HG03521 (cell line): Measurements from ENCODE around the gene ARHGAP23.
"Not testable (repeated sequence)": the region's sequence is repeated elsewhere in the genome, so short reads cannot be mapped to it uniquely, and the experiment has no call there.

Experiments used
- ATAC-seq: cut with Tn5 transposase; IDR thresholded peaks from one replicate; pipeline ENCODE4 v1.9.1; 2021; ENCODE audit warnings: mild to moderate bottlenecking, moderate library complexity; ENCODE audit not compliant: unreplicated experiment

ARHGAP23 gene

DNA sequence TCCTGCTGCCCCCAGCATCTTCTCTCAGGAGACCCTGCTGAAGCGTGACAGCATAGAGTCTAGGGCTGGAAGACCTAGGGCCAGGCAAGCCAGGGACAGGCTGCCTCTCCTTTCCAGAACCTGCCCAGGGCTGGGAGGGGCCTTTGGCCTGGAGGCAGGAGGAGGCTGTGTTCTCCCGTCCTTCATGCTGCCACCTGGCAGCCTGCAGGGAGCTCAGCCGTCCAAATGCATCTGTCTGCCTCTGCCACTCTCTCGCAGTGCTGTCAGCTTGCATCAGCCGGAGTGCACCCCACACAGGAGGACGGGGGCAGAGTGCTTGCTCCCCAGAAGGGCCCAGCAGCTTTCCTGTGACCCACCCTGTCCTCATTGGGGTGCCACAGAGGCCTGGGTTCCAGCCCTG is 31.3 kb downstream of the ARHGAP23 start:
- ATAC-seq = no peak

DNA sequence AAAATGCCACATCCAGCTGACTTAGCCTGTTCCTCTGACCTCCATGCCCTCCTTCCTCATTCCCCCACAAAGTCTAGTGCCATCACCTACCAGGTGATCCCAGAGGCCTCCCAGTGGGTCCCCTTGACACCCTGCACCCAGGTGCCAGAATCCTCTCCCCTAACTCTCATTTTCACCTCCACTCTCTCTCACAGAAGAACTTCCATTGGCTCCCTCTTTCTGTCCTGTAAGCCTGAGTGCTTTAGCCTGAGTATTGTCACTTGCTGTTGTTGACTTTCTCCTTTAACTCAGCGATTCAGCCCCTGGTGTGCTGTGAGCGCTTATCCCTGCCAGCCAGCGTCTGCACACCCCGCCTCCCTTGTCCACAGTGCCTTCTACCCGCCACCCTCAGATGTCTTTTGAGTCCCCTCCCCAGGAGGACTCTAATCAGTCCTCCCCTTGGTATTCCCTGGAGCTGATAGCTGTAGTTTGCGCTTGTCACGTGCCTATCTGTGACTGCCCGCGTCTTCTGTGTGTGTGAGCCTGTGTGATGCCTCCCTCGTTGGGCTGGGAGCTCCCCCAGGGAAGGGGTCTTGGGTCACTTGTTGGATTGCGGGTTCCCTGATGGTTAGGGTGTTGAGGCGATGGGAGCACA is 31.9 kb downstream of the ARHGAP23 start:
- ATAC-seq = no peak

DNA sequence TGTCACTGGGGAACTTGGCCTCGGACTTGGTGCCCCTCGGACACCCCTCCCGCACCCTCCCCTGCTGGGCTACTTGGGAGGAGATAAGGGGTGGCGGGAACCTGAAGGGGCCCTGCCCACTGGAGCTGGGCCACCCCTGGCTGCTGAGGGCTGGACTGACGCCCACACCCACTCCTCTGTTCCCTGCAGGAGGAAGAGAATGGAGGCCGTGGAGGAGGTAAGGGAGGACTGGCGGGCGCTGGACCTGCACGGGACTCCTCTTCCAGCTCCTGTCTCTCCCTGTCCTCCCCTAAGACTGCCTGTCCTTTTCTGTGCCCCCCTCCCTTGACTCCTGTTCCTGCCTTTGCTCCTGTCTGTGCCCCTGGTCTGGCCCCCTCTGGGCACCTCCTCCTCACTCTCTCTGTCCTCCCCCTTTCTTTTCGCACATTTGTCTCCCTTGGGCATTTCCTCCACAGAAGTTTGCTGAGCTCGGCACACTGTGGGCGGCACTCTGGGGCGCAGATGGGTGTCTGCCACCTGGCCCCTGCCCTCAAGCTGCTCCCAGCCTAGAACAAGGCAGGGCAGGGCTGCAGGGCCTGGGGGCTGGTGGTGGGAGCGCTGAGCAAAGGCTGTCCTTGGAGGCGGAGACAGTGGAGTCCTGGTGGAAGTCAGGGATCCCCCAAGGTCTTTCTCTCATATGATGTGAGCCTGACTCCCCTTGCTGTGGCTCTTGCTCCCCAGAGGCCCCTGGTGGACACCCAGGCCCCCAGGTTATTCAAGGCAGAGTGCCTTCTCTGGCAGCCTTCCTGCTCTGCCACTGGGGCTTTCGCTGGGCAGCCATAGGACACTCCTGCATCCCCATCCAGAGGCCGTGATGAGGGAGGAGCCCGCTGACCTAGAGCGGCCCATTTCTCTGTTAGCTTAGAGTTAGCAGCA is 32.7 kb downstream of the ARHGAP23 start:
- ATAC-seq = no peak

GRCh38 chr17:38461683-38462082 is 33.4 kb downstream of the ARHGAP23 start:
- no peak for ATAC-seq

DNA sequence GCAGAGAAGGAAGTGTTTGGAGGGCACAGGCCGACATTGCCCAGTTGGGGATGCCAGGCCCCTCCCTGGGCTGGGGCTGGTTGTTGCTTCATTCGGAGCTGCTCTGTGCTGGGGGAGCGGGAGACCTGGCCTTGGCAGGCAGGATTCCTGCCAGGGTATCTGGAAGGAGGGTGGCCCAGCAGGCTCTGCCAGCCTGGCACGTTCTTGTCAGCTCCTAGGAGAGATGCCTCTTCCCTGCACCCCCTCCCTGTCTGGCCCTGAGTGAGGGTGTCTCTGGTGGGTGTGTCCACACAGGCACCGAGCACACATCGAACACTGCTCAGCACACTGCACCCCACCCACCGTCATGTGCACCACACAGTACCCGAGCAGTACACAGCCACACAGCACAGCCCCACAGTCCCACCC is 35.2 kb downstream of the ARHGAP23 start:
- ATAC-seq = no peak

DNA sequence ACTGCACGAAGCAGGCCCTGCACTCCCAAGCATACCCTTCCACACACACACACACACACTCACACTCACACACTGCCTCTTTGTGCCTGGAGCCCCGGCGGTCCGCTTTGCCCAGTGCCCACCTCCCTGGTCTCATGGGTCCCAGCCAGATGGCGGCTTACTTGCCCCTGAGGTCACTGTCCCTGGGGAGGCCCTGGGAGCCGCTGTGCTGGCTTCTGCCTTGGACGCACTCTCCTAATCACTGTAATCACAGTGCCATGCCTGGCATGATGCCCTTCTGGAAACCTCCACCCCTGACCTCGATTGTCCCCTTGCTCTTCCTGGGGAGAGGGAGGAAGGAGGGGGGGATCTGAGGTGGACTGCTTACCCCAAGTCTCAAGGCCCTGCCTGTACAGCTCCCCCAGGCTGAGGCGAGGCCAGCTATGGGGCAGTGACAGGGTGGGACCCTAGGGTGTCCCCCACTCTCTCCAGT is 36.0 kb downstream of the ARHGAP23 start:
- ATAC-seq = no peak

GRCh38 chr17:38464723-38465390 is 36.6 kb downstream of the ARHGAP23 start:
- no peak for ATAC-seq

DNA sequence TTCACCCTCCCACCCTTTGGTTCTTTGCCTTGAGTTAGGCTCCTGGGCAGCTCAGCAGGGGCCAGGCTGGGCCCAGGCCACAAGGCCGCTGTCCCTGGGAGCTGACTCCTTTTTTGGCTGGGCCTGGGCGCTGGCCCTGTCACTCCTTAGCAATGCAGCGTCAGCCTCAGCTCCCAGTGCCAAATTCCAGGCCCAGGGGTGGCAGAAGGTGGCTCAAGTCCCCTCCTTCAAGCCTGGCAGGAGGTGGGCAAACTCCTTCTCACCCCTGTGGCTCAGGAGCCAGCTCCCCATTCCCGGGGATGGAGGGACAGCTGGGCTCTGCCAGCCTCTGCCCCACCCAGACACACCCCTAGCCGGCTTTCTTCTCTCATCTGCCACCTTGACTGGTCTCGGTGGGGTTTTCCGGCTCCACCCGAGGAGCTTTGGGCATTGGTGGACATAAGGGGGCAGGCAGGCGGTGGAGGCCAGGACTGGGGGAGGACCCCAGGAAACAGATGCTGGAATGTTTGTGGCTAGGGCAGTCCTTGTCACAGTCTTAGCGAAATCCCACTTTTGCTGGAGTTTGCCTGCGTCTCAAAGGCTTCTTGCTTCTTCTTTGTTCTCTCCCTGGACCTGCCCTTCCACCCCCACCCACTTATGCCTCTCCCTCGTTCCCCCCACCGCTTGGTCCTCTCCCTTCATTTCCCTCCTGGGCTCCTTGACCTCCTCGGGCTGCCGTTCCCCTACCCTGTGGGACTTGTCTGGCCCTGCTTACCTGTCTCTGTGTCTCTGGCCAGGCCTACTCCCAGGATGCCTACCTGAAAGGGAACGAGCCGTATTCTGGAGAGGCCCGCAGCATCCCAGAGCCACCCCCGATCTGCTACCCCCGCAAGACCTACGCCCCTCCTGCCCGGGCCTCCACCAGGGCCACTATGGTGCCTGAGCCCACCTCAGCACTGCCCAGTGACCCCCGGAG is 37.4 kb downstream of the ARHGAP23 start:
- ATAC-seq = no peak

- ATAC-seq = no peak
Measured at GRCh38 chr17:38466346-38467315, 38.4 kb downstream of the ARHGAP23 start.

DNA sequence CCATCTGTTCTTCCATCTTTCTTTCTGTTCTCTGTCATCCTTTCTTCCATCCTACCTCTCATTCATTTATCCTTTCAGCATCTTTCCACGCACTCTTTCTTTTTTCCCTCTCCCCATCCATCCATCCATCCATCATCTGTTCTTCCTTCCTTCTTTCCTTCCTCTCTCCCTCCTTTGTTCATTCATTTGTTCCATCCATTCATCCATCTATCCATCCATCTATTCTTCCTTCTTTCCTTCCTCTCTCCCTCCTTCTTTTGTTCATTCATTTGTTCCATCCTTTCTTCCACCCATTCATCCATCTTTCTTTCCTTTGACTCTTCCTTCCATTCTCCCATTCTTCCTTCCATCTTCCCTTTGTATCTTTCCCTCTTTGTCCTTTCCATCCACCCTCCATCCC is 39.2 kb downstream of the ARHGAP23 start:
- no peak for ATAC-seq

DNA sequence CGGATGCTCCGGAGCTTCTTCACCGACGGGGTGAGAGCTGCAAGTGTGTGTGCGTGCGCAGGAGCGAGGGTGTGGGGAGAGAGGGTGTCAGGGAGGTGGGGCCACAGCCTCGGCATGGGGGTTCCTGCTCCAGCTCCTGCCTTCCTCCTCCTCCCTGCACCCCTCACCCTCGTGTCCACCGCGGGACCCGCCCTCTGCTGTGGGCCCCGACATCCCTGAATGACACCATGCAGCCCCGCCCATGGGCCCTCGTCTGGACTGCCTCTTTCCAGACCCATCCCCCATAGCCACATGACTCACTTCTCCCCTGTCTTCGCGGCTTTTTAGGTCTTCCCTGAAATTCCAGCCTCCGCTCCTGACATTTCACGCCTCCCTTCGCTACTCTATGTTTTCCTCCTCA is 41.6 kb downstream of the ARHGAP23 start:
- ATAC-seq = no peak

DNA sequence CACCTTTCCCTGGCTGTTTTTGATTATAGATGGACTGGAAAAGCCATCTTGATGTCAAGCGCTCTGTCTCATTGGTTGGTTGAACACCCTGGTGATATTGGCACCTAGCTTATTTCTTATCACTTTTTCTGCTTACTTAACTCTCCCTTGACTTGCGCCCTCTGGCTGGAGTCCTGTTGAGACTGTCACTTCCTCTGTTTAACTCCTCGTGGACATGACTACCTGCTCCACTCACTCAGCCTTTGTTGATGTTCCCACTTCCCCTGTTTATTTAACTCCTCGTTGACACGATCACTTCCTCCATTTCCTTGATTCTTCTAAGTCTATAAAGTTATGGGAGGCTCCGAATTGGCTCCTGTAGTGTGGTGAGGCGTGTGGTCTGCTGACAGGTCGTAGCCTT is 43.0 kb downstream of the ARHGAP23 start:
- not testable (repeated sequence) for ATAC-seq

DNA sequence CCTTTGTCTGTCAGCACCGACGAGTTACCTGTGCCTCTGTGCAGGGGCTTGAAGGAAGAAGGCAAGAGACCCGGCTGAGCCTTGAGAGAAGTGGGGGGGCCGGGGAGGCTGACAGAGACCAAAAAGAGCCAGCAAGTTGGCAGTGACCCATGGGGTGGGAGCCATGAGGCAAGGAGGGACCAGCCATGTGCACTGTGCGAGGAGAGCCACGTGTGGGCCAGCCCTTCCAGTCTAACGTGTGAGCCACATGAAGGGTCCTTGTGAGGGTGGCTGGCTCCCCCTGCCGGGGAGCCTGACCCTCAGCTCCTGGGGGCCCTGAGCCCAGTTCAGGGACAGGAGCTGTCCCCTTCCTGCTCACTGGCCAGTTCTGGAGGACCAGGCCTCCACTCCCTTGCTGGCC is 46.4 kb downstream of the ARHGAP23 start:
- not testable (repeated sequence) for ATAC-seq

DNA sequence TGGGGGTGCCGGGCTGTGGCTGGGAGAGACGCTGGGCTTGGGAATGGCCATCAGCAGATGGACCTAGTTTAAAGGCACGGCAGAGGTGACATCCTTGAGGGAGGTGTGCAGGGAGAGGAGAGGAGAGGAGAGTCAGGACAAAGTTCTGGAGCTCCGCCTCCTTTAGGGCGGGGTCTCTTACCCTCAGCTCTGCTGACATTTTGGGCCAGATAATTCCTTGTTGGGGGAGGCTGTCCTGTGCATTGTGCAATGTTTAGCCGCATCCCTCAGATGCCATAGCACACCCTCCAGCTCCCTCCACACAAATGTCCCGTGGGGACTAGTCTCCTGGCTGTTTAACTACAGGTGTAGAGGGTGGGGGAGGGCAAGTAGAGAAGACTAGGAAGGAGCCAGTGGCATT is 48.3 kb downstream of the ARHGAP23 start:
- ATAC-seq = no peak

- ATAC-seq = not testable (repeated sequence)
Measured at GRCh38 chr17:38477417-38477816, 49.2 kb downstream of the ARHGAP23 start.

DNA sequence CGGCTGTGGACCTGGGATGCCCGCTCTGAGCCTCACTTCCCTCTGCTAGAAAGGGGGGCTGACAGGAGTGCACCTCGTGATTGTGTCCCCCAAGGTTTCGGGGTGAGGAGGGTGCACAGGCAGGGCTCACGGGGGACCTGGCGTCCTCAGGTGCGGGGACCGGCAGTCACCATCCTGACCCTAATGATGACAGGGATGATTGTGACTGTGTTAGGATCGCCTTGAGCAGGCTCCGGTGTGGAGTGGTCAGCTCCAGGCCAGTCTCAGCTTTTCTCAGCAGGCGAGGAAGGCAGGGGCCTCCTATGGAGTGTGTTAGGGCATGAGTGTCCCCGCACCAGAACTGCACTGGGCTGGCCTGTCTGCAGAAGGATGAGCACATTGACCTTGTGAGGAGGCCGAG is 49.7 kb downstream of the ARHGAP23 start:
- ATAC-seq = not testable (repeated sequence)

DNA sequence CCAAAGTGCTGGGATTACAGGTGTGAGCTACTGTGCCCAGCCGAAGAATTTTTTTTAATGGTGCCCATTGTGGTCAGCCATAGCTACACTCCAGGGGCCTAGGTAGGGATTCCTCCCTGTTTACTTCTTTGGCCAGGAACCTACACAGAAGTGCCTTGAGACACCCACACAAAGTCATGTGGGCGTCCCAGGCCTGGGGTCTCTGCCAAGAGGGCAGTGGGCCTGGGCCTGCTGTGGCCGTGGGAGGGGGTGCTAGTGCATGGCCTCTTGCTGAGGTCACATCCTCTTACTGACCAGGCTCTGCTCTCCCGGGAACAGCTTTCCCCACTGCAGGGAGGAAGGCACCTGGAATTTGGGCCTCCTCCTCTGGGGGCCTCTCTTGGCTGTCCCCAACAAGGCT is 50.4 kb downstream of the ARHGAP23 start:
- ATAC-seq = not testable (repeated sequence)

GRCh38 chr17:38482039-38482699 is 53.9 kb downstream of the ARHGAP23 start:
- not testable (repeated sequence) for ATAC-seq

DNA sequence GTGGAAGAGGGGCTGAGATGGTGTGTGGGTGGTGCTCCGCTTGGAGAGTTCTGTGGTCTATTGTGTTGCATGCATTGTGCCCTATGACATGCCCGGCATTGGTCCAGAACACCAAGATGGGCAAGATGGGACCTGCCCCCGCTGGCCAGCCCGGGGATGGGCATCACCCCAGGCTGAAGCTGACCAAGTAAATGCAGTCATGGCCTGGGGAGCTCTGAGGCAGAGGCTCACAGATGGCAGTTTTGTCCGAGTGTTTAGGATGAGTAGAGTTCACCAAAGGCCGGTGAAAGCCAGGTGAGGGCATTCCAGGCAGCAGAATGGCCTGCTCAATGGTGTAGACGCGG is 54.4 kb downstream of the ARHGAP23 start:
- not testable (repeated sequence) for ATAC-seq
